ENCODE results near the gene EVA1B. TPM values are rescaled to one million over a fixed set of nuclear protein-coding genes. Genes with fewer than 3 reads are reported as not detected.

Gene EVA1B
- total RNA-seq, 2 donors from 2014 or later = 107 to 189 TPM

DNA sequence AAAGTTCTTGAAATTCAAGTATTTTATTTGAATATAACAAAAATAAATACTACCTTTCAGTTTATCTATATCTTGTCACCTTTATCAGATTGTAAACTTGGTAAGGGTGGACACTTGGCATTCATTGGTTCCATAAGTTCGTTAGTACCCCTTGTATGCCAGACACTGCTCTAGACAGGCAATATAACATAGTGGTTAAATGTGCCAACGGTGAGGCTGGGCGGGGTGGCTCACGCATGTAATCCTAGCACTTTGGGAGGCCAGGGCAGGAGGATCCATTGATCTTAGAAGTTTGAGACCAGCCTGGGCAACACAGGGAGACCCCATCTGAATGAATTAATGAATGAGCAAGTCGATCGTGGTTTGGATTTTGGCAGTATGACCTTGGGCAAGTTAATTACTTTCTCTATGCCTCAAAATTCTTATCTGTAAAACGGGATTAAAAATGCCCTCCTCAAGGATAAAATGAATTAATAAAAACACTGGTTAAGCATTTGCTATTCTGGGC lies 43.6 kb downstream of the EVA1B start:
- no peak overlapping the region for H3K4me3 ChIP-seq
- H3K36me3 ChIP-seq = peaks cover 3% of the 10 kb centered on the region
- ATAC-seq (ENCODE audit: insufficient number of reproducible peaks, low FRiP score, low read depth) = no peak
- TF ChIP-seq, protein P1, sequence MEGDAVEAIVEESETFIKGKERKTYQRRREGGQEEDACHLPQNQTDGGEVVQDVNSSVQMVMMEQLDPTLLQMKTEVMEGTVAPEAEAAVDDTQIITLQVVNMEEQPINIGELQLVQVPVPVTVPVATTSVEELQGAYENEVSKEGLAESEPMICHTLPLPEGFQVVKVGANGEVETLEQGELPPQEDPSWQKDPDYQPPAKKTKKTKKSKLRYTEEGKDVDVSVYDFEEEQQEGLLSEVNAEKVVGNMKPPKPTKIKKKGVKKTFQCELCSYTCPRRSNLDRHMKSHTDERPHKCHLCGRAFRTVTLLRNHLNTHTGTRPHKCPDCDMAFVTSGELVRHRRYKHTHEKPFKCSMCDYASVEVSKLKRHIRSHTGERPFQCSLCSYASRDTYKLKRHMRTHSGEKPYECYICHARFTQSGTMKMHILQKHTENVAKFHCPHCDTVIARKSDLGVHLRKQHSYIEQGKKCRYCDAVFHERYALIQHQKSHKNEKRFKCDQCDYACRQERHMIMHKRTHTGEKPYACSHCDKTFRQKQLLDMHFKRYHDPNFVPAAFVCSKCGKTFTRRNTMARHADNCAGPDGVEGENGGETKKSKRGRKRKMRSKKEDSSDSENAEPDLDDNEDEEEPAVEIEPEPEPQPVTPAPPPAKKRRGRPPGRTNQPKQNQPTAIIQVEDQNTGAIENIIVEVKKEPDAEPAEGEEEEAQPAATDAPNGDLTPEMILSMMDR (IDR thresholded peaks at IDR 0.05) = no peak
- no peak for DNase-seq (ENCODE audit: low spot score)
- peaks cover 10 to 41% of the 10 kb centered on the region in 2 donors for H3K4me1 ChIP-seq (ENCODE audit: control insufficient read depth in 1 of 2, low read depth in 2 of 2)
- no peaks in the 10 kb centered on the region for H3K9me3 ChIP-seq
- peak overlapping the region in 1 of 2 donors; percentile 6 for H3K27ac ChIP-seq
- H3K27me3 ChIP-seq (replicated peaks; ENCODE audit: insufficient read depth) = no peaks in the 10 kb centered on the region

DNA sequence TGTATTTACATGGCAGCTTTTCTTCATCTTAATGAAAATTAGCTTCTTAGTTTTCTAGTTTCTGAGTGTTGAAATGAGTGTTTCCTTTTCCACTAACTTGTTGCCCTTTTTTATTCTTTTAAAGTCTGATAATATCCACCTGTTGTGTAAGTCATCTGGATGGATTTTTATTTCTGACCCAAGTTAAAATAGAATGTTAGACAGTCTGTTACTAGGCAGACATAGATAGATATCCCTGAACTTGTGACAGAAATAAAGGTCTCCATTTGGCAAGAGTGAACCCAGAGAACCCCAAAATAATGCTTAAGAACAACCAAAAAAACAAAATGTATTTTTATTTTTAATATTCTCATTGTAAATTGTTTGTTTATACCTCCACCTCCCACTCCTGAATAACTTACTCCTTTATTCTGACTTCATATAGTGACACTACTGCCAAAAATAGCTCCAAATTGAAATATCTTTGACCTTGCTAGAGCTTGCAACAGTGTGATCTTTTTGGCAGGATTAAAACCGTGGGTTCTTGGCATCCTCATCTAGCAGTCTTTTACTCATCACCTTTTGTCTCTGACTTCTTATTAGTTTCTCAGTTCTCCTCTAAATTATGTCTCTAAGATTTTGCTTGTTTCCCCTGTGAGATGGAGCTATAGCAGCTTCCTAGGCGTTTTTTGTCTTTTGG lies 44.2 kb downstream of the EVA1B start:
- TF ChIP-seq, protein P1 (IDR thresholded peaks at IDR 0.05) = no peak
- Histone ChIP-seq H3K4me3 (no peak overlapping the region), H3K36me3 (no peaks in the 10 kb centered on the region), H3K27me3 (replicated peaks; ENCODE audit: insufficient read depth) (no peaks in the 10 kb centered on the region), H3K4me1 (ENCODE audit: control insufficient read depth in 1 of 2, low read depth in 2 of 2) (peaks cover 10 to 37% of the 10 kb centered on the region in 2 donors), H3K9me3 (no peaks in the 10 kb centered on the region), H3K27ac (peak overlapping the region in 1 of 2 donors; percentile 6)
- DNase-seq (ENCODE audit: low spot score) (no peak), ATAC-seq (ENCODE audit: insufficient number of reproducible peaks, low FRiP score, low read depth) (no peak)

DNA sequence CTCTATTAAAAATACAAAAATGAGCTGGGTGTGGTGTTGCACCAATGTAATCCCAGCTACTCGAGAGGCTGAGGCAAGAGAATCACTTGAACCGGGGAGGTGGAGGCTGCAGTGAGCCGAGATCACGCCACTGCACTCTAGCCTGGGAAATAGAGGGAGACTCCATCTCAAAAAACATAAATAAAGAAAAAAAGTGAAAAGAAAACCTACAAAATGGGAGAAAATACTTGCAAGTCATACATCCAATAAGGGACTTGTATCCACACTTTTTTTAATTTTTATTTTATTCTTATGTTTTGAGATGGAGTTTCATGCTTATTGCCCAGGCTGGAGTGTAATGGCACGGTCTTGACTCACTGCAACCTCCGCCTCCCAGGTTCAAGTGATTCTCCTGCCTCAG lies 46.8 kb downstream of the EVA1B start:
- ATAC-seq (ENCODE audit: insufficient number of reproducible peaks, low FRiP score, low read depth) (no peak), DNase-seq (ENCODE audit: low spot score) (no peak)
- peaks cover 4% of the 10 kb centered on the region for H3K36me3 ChIP-seq
- H3K9me3 ChIP-seq = no peaks in the 10 kb centered on the region
- peaks cover 10 to 28% of the 10 kb centered on the region in 2 donors for H3K4me1 ChIP-seq (ENCODE audit: control insufficient read depth in 1 of 2, low read depth in 2 of 2)
- H3K4me3 ChIP-seq = no peak overlapping the region
- H3K27me3 ChIP-seq (replicated peaks; ENCODE audit: insufficient read depth) = no peaks in the 10 kb centered on the region
- TF ChIP-seq, protein P1 (IDR thresholded peaks at IDR 0.05) = no peak
- H3K27ac ChIP-seq = no peak overlapping the region

DNA sequence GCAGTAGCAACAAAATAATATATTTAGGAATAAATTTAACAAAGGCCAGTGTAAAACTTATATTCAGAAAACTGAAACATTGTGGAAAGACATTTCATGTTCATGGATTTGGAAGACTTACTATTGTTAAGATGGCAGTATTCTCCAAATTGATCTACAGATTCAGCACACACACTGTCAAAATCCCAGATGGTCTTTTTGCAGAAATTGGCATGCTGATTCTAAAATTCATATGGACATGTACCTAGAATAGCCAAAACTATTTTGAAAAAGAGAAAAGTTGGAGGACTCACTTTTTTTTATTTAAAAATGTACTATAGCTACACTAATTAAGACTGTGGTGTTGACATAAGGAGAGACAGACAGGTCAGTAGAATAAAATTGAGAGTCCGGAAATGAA lies 49.2 kb downstream of the EVA1B start:
- Histone ChIP-seq H3K27ac (no peak overlapping the region), H3K4me1 (ENCODE audit: control insufficient read depth in 1 of 2, low read depth in 2 of 2) (peaks cover 2 to 12% of the 10 kb centered on the region in 2 donors), H3K36me3 (peaks cover 9% of the 10 kb centered on the region), H3K27me3 (replicated peaks; ENCODE audit: insufficient read depth) (no peaks in the 10 kb centered on the region), H3K4me3 (no peak overlapping the region), H3K9me3 (no peaks in the 10 kb centered on the region)
- ATAC-seq (ENCODE audit: insufficient number of reproducible peaks, low FRiP score, low read depth) (no peak), DNase-seq (ENCODE audit: low spot score) (no peak)
- TF ChIP-seq, protein P1 (IDR thresholded peaks at IDR 0.05) = no peak

DNA sequence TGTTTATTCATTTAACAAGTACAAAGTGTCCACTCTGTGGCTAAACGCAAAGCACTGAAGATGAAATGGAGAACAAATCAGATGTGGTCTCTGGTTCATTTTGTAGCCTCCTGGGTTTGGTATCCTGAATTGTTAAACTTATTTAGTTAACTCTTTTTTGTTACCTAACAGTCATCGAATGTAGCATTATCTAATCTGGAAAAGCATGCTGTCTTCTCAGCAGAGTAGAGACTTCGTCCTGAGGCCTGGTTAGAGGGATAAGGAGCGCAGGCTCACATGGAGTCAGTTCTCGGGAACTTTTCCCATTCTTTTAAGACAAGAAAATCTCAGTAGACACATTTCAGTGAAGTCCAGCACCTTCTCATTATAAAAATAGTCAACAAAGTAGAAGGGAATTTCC lies 50.4 kb downstream of the EVA1B start:
- H3K27me3 ChIP-seq (replicated peaks; ENCODE audit: insufficient read depth) = no peaks in the 10 kb centered on the region
- H3K4me3 ChIP-seq = no peak overlapping the region
- DNase-seq (ENCODE audit: low spot score) = no peak
- no peaks in the 10 kb centered on the region for H3K9me3 ChIP-seq
- H3K4me1 ChIP-seq (ENCODE audit: control insufficient read depth in 1 of 2, low read depth in 2 of 2) = peaks cover 0 to 9% of the 10 kb centered on the region in 2 donors
- no peak overlapping the region for H3K27ac ChIP-seq
- H3K36me3 ChIP-seq = peaks cover 9% of the 10 kb centered on the region
- no peak for ATAC-seq (ENCODE audit: insufficient number of reproducible peaks, low FRiP score, low read depth)
- TF ChIP-seq, protein P1 (IDR thresholded peaks at IDR 0.05) = no peak

Other genes starting within 250 kb of the EVA1B start
- not detected for gene TEKT2, start 239.6 kb downstream of the EVA1B start, total RNA-seq
- gene ADPRS, start 234.8 kb downstream of the EVA1B start, total RNA-seq = 10 to 100 TPM; 34.0 to 34.1 TPM
- gene COL8A2, start 198.4 kb downstream of the EVA1B start, total RNA-seq = 100 to 1,000 TPM in 1 of 2 donors, 10 to 100 TPM in 1; 41.6 to 126 TPM
- gene TRAPPC3, start 174.2 kb downstream of the EVA1B start, total RNA-seq = 10 to 100 TPM; 78.5 to 92.3 TPM
- 100 to 1,000 TPM; 170 to 186 TPM for gene MAP7D1, start 167.5 kb downstream of the EVA1B start, total RNA-seq
- gene THRAP3, start 99.2 kb downstream of the EVA1B start, total RNA-seq = 100 to 1,000 TPM in 1 of 2 donors, 10 to 100 TPM in 1; 49.3 to 111 TPM
- gene SH3D21, start 17.3 kb downstream of the EVA1B start, total RNA-seq = 1 to 10 TPM; 3.9 to 5.6 TPM
- gene STK40, start 62.3 kb upstream of the EVA1B start, total RNA-seq = 10 to 100 TPM; 60.3 to 61.5 TPM
- gene LSM10, start 74.3 kb upstream of the EVA1B start, total RNA-seq = 10 to 100 TPM; 14.4 to 34.4 TPM
- gene OSCP1, start 126.8 kb upstream of the EVA1B start, total RNA-seq = 10 to 100 TPM; 11.5 to 16.9 TPM
- gene MRPS15, start 140.7 kb upstream of the EVA1B start, total RNA-seq = 10 to 100 TPM; 27.4 to 42.9 TPM
- 10 to 100 TPM; 28.6 to 43.7 TPM for gene CSF3R, start 159.3 kb upstream of the EVA1B start, total RNA-seq